ENCODE measurements around the gene EVA1A. TPM values are rescaled to one million over a fixed set of nuclear protein-coding genes. Genes with fewer than 3 reads are reported as not detected.

Gene EVA1A
- total and polyA plus RNA-seq, 12 donors: 0.17 to 3.4 (median 0.99) TPM

DNA sequence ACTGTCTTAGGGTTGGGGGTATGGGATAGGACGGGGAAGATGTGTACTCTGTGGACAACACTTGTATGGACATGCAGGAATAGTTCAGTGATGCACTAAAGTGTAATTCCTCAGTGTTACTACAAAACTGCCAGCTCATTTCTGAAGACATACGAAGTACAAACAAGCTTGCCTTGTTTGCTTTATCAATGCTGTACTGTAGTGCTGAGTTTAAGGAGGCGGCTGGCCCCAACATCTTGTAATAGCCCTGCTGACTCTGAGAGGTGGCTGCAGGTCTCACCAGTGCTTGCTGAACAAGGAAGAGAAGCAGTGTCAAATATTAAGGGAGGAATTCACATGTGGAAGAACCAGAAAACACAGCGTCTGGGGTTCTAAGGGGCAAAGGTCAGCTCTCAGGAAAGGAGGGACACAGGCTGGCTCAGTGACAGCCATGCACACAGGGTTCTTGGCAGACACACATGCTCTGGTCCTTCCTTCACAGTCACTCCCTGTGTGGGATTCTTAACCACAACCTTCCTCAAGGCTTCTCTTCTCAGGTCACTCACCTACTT, 39.8 kb upstream of the EVA1A start:
- intact Hi-C loops (cut with DNase I): loop anchor here in 3 of 10 donors (2.0 to 10.0 kb wide), 3 partner anchors 33 to 686 kb away; no protein-coding TSS in a partner anchor
- DNase-seq (no peak), ATAC-seq (no peak)
- Histone ChIP-seq H3K27ac (no peak overlapping the region), H3K27me3 (peaks cover 0 to 11% (median 4%) of the 10 kb centered on the region in 7 donors), H3K4me3 (no peak overlapping the region), H3K9me3 (peaks cover 0 to 5% (median 0%) of the 10 kb centered on the region in 11 donors), H3K4me1 (no peaks in the 10 kb centered on the region), H3K36me3 (no peaks in the 10 kb centered on the region)
- TF ChIP-seq, protein P1, sequence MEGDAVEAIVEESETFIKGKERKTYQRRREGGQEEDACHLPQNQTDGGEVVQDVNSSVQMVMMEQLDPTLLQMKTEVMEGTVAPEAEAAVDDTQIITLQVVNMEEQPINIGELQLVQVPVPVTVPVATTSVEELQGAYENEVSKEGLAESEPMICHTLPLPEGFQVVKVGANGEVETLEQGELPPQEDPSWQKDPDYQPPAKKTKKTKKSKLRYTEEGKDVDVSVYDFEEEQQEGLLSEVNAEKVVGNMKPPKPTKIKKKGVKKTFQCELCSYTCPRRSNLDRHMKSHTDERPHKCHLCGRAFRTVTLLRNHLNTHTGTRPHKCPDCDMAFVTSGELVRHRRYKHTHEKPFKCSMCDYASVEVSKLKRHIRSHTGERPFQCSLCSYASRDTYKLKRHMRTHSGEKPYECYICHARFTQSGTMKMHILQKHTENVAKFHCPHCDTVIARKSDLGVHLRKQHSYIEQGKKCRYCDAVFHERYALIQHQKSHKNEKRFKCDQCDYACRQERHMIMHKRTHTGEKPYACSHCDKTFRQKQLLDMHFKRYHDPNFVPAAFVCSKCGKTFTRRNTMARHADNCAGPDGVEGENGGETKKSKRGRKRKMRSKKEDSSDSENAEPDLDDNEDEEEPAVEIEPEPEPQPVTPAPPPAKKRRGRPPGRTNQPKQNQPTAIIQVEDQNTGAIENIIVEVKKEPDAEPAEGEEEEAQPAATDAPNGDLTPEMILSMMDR (IDR thresholded peaks at IDR 0.05): no peak
- 69 to 75% methylated on average over 4 of the region's 4 CpGs for WGBS, 2 donors

- Histone ChIP-seq H3K9me3 (peaks cover 0 to 5% (median 0%) of the 10 kb centered on the region in 11 donors), H3K36me3 (no peaks in the 10 kb centered on the region), H3K27ac (no peak overlapping the region), H3K4me1 (no peaks in the 10 kb centered on the region), H3K4me3 (no peak overlapping the region), H3K27me3 (no peaks in the 10 kb centered on the region)
- TF ChIP-seq, protein P1 (IDR thresholded peaks at IDR 0.05): no peak
- DNase-seq: no peak
- 70 to 72% methylated on average over 8 of the region's 8 CpGs for WGBS, 2 donors
- no peak for ATAC-seq
- intact Hi-C loops (cut with DNase I): no loop called here
These were observed 37.9 kb upstream of the EVA1A start for GRCh38 chr2:75598589-75599155.

GRCh38 chr2:75597949-75598348, 37.2 kb upstream of the EVA1A start:
- no peak for DNase-seq
- intact Hi-C loops (cut with DNase I): no loop called here
- Histone ChIP-seq H3K36me3 (no peaks in the 10 kb centered on the region), H3K4me3 (no peak overlapping the region), H3K4me1 (no peaks in the 10 kb centered on the region), H3K27me3 (no peaks in the 10 kb centered on the region), H3K9me3 (peaks cover 0 to 5% (median 0%) of the 10 kb centered on the region in 11 donors), H3K27ac (no peak overlapping the region)
- WGBS, 2 donors: 94 to 95% methylated on average over 20 of the region's 20 CpGs
- TF ChIP-seq, protein P1 (IDR thresholded peaks at IDR 0.05): no peak
- ATAC-seq: no peak

GRCh38 chr2:75596784-75597183, 36.0 kb upstream of the EVA1A start:
- no peaks in the 10 kb centered on the region for H3K27me3 ChIP-seq
- H3K9me3 ChIP-seq: peaks cover 0 to 5% (median 0%) of the 10 kb centered on the region in 11 donors
- no peaks in the 10 kb centered on the region for H3K36me3 ChIP-seq
- TF ChIP-seq, protein P1 (IDR thresholded peaks at IDR 0.05): no peak
- intact Hi-C loops (cut with DNase I): no loop called here
- H3K4me3 ChIP-seq: no peak overlapping the region
- ATAC-seq (no peak), DNase-seq (no peak)
- H3K27ac ChIP-seq: no peak overlapping the region
- no peaks in the 10 kb centered on the region for H3K4me1 ChIP-seq
- WGBS, 2 donors: 84 to 85% methylated on average over 4 of the region's 4 CpGs

All from heart right ventricle (tissue), 16 donors.